ENCODE measurements around the gene PKD2.
"Not testable (repeated sequence)": the region's sequence is repeated elsewhere in the genome, so short reads cannot be mapped to it uniquely, and the experiment has no call there.

GRCh38 chr4:88108108-88108465 lies 100.7 kb downstream of the PKD2 start:
- not testable (repeated sequence) for TF ChIP-seq POLR2AphosphoS5, CTCF (IDR thresholded peaks at IDR 0.05)
